DOHH2 (cell line): Measurements from ENCODE around the gene CEP112.

Experiments
- CTCF ChIP-seq: fragments of 200-600 bp; sonication (generic); IDR thresholded peaks from one replicate; pipeline ENCODE4 v1.5.1; 2014; ENCODE audit warnings: antibody characterized with exemption, mild to moderate bottlenecking, low read depth, low read length; ENCODE audit not compliant: poor library complexity, severe bottlenecking
- EZH2phosphoT487 ChIP-seq: fragments of 200-600 bp; sonication (generic); IDR thresholded peaks from 2 replicates; pipeline ENCODE4 v1.6.1; 2017; ENCODE audit warnings: borderline replicate concordance, mild to moderate bottlenecking, antibody characterized with exemption, low read length, moderate library complexity, mixed read lengths

GRCh38 chr17:65703891-65704290 lies 488.0 kb downstream of the CEP112 start:
- TF ChIP-seq CTCF (no peak), EZH2phosphoT487 (no peak)
